GM19238 (cell line): ENCODE data around the gene KRTAP1-5.
"Not testable (repeated sequence)": the region's sequence is repeated elsewhere in the genome, so short reads cannot be mapped to it uniquely, and the experiment has no call there.

ENCODE experiments used
- DNase-seq: peaks from one replicate; pipeline ENCODE4 v3.0.0; 2011; ENCODE audit warnings: low spot score; ENCODE audit not compliant: insufficient read length

The KRTAP1-5 gene

GRCh38 chr17:41048441-41048840, 21.4 kb upstream of the KRTAP1-5 start:
- DNase-seq: no peak

GRCh38 chr17:41046735-41047465, 19.9 kb upstream of the KRTAP1-5 start, which contains the start of gene KRTAP2-1:
Gene KRTAP2-1 (minus strand): TSS chr17:41047316. CDS start chr17:41047267, 49 bp downstream.
- not testable (repeated sequence) for DNase-seq

- no peak for DNase-seq
These were observed 15.9 kb upstream of the KRTAP1-5 start for GRCh38 chr17:41042953-41043352.

- not testable (repeated sequence) for DNase-seq
These were observed 14.0 kb upstream of the KRTAP1-5 start, which contains the start of gene KRTAP1-1 for GRCh38 chr17:41040783-41041571. Gene KRTAP1-1 (minus strand): TSS chr17:41041450. CDS start chr17:41041397, 53 bp downstream.

- no peak for DNase-seq
These were observed 10.9 kb upstream of the KRTAP1-5 start for GRCh38 chr17:41037853-41038350.

GRCh38 chr17:41034346-41034935, 7.4 kb upstream of the KRTAP1-5 start, which contains the start of gene KRTAP1-3:
Gene KRTAP1-3 (minus strand): TSS chr17:41034874. CDS start chr17:41034821, 53 bp downstream.
- DNase-seq: not testable (repeated sequence)

- DNase-seq: no peak
These were observed 2.7 kb upstream of the KRTAP1-5 start, which contains the start of gene KRTAP1-4 for GRCh38 chr17:41029633-41030245. Gene KRTAP1-4 (minus strand): TSS chr17:41030195. CDS start chr17:41030078, 117 bp downstream.

GRCh38 chr17:41024697-41025096, 2.3 kb downstream of the KRTAP1-5 start:
- DNase-seq: no peak

GRCh38 chr17:41020336-41020735, 6.7 kb downstream of the KRTAP1-5 start:
- no peak for DNase-seq

GRCh38 chr17:41019415-41019814, 7.6 kb downstream of the KRTAP1-5 start:
- no peak for DNase-seq

GRCh38 chr17:41018541-41018940, 8.5 kb downstream of the KRTAP1-5 start:
- no peak for DNase-seq

- DNase-seq: no peak
These were observed 10.3 kb downstream of the KRTAP1-5 start for GRCh38 chr17:41016578-41017215.

GRCh38 chr17:41015454-41015853, 11.6 kb downstream of the KRTAP1-5 start:
- no peak for DNase-seq

GRCh38 chr17:41013606-41014005, 13.4 kb downstream of the KRTAP1-5 start:
- no peak for DNase-seq

GRCh38 chr17:41013181-41013580, 13.8 kb downstream of the KRTAP1-5 start:
- no peak for DNase-seq

- DNase-seq: no peak
These were observed 14.5 kb downstream of the KRTAP1-5 start for GRCh38 chr17:41012326-41013120.

- no peak for DNase-seq
These were observed 16.6 kb downstream of the KRTAP1-5 start for GRCh38 chr17:41010441-41010840.

- DNase-seq: no peak
These were observed 17.1 kb downstream of the KRTAP1-5 start for GRCh38 chr17:41009936-41010335.

GRCh38 chr17:41009301-41009760, 17.7 kb downstream of the KRTAP1-5 start:
- DNase-seq: no peak

- DNase-seq: no peak
These were observed 18.2 kb downstream of the KRTAP1-5 start, which contains the start of gene KRTAP3-1 for GRCh38 chr17:41008811-41009210. Gene KRTAP3-1 (minus strand): TSS chr17:41009128. CDS start chr17:41009074, 54 bp downstream.
